GM18951 (cell line): ENCODE measurements around the gene ZNF641.

Experiments used
- POLR2A ChIP-seq: IDR thresholded peaks from 4 replicates; pipeline ENCODE4 v1.6.1; 2011; ENCODE audit warnings: mild to moderate bottlenecking; ENCODE audit not compliant: insufficient read length, insufficient read depth; ENCODE audit errors: extremely low read depth
- in situ Hi-C: fragments of 300-500 bp; cut with MboI; formaldehyde crosslinking; loops from one replicate; pipeline ENCODE4 v1.12.0; 2022; ENCODE audit warnings: low sequenced_read_pairs, mixed read lengths, inconsistent platforms; ENCODE audit not compliant: unreplicated experiment

The ZNF641 gene

GRCh38 chr12:48350249-48351021, at the start of gene ZNF641:
ZNF641 (minus strand) TSS chr12:48350919; CDS start chr12:48348090, 2,829 bp downstream.
- in situ Hi-C loops, result no loop called here
- peak; percentile 79 for TF ChIP-seq POLR2A

- no peak for TF ChIP-seq POLR2A
- in situ Hi-C loops, result no loop called here
Measured at GRCh38 chr12:48390026-48390425, 39.3 kb upstream of the ZNF641 start.

- in situ Hi-C loops, result no loop called here
- TF ChIP-seq POLR2A, result no peak
Measured at GRCh38 chr12:48389409-48389808, 38.7 kb upstream of the ZNF641 start.

GRCh38 chr12:48388938-48389337, 38.2 kb upstream of the ZNF641 start:
- in situ Hi-C loops, result no loop called here
- TF ChIP-seq POLR2A, result no peak

GRCh38 chr12:48388460-48388859, 37.7 kb upstream of the ZNF641 start:
- no peak for TF ChIP-seq POLR2A
- in situ Hi-C loops, result no loop called here

- TF ChIP-seq POLR2A, result no peak
- in situ Hi-C loops, result no loop called here
Measured at GRCh38 chr12:48380596-48380995, 29.9 kb upstream of the ZNF641 start.

- no peak for TF ChIP-seq POLR2A
- in situ Hi-C loops, result no loop called here
Measured at GRCh38 chr12:48379794-48380193, 29.1 kb upstream of the ZNF641 start.

GRCh38 chr12:48377646-48378045, 26.9 kb upstream of the ZNF641 start:
- in situ Hi-C loops, result no loop called here
- no peak for TF ChIP-seq POLR2A

- TF ChIP-seq POLR2A, result no peak
- in situ Hi-C loops, result no loop called here
Measured at GRCh38 chr12:48374164-48374563, 23.4 kb upstream of the ZNF641 start.

- in situ Hi-C loops, result no loop called here
- no peak for TF ChIP-seq POLR2A
Measured at GRCh38 chr12:48366131-48366530, 15.4 kb upstream of the ZNF641 start.

- in situ Hi-C loops, result no loop called here
- no peak for TF ChIP-seq POLR2A
Measured at GRCh38 chr12:48361664-48362339, 11.1 kb upstream of the ZNF641 start.

GRCh38 chr12:48358937-48359513, 8.3 kb upstream of the ZNF641 start:
- no peak for TF ChIP-seq POLR2A
- in situ Hi-C loops, result no loop called here

- TF ChIP-seq POLR2A, result no peak
- in situ Hi-C loops, result no loop called here
Measured at GRCh38 chr12:48356041-48356768, 5.5 kb upstream of the ZNF641 start.

GRCh38 chr12:48352157-48352760, 1.5 kb upstream of the ZNF641 start:
- no peak for TF ChIP-seq POLR2A
- in situ Hi-C loops, result no loop called here
